ENCODE measurements around the gene CAP2.
A peak's percentile ranks its signal among the peaks of the same experiment; 100 is the strongest.
"Not testable (repeated sequence)": the region's sequence is repeated elsewhere in the genome, so short reads cannot be mapped to it uniquely, and the experiment has no call there.

CAP2 gene

GRCh38 chr6:17396256-17396655, 2.9 kb downstream of the CAP2 start:
- no peak for TF ChIP-seq CTCF (IDR thresholded peaks at IDR 0.05; ENCODE audit: control insufficient read depth, extremely low read depth, insufficient read depth)
- DNase-seq (ENCODE audit: low read depth), result no peak
- H3K4me3 ChIP-seq (ENCODE audit: low read depth, low read length), result no peak overlapping the region

GRCh38 chr6:17397764-17398194, 4.4 kb downstream of the CAP2 start:
- no peak for TF ChIP-seq CTCF (IDR thresholded peaks at IDR 0.05; ENCODE audit: control insufficient read depth, extremely low read depth, insufficient read depth)
- DNase-seq (ENCODE audit: low read depth), result no peak
- no peak overlapping the region for H3K4me3 ChIP-seq (ENCODE audit: low read depth, low read length)

GRCh38 chr6:17405181-17405943, 12.0 kb downstream of the CAP2 start:
- not testable (repeated sequence) for DNase-seq (ENCODE audit: low read depth); H3K4me3 ChIP-seq (ENCODE audit: low read depth, low read length)

GRCh38 chr6:17405944-17406245, 12.5 kb downstream of the CAP2 start:
- no peak for TF ChIP-seq CTCF (IDR thresholded peaks at IDR 0.05; ENCODE audit: control insufficient read depth, extremely low read depth, insufficient read depth)
- no peak overlapping the region for H3K4me3 ChIP-seq (ENCODE audit: low read depth, low read length)
- DNase-seq (ENCODE audit: low read depth), result no peak

GRCh38 chr6:17408081-17408480, 14.7 kb downstream of the CAP2 start:
- DNase-seq (ENCODE audit: low read depth), result no peak
- no peak for TF ChIP-seq CTCF (IDR thresholded peaks at IDR 0.05; ENCODE audit: control insufficient read depth, extremely low read depth, insufficient read depth)
- H3K4me3 ChIP-seq (ENCODE audit: low read depth, low read length), result no peak overlapping the region

GRCh38 chr6:17410281-17410680, 16.9 kb downstream of the CAP2 start:
- TF ChIP-seq CTCF (IDR thresholded peaks at IDR 0.05; ENCODE audit: control insufficient read depth, extremely low read depth, insufficient read depth), result no peak
- no peak for DNase-seq (ENCODE audit: low read depth)

GRCh38 chr6:17413313-17413750, 19.9 kb downstream of the CAP2 start:
- no peak overlapping the region for H3K4me3 ChIP-seq (ENCODE audit: low read depth, low read length)
- no peak for TF ChIP-seq CTCF (IDR thresholded peaks at IDR 0.05; ENCODE audit: control insufficient read depth, extremely low read depth, insufficient read depth)
- peak; percentile 25 for DNase-seq (ENCODE audit: low read depth)

More at GRCh38 chr6:17410281-17410680, 16.9 kb downstream of the CAP2 start:
- no peak overlapping the region for H3K4me3 ChIP-seq (ENCODE audit: low read depth, low read length)

GRCh38 chr6:17414395-17414794, 21.0 kb downstream of the CAP2 start:
- not testable (repeated sequence) for DNase-seq (ENCODE audit: low read depth)

More at GRCh38 chr6:17414395-17414794, 21.0 kb downstream of the CAP2 start:
- not testable (repeated sequence) for H3K4me3 ChIP-seq (ENCODE audit: low read depth, low read length)
